ENCODE data around the gene DGKI.

DNA sequence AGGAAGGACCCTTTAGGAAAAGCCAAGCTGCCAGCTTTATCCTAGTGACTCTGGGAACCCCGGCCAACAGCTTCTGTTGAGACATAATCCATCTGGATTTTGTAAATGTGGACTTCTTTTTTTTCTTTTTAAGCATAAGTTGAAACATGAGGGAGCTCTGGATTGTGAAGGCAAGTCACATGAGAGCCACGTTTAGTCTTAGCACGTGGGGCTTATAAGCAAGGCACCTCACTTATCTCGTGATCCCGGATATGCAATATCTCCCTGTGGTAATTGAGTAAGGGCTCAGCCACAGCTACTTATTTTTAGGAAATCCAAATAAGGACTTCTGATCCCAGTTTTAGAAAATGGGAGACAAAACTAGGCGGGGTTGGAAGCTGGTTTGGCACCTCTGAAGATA lies 392.0 kb downstream of the DGKI start:
- TF ChIP-seq, protein P1, sequence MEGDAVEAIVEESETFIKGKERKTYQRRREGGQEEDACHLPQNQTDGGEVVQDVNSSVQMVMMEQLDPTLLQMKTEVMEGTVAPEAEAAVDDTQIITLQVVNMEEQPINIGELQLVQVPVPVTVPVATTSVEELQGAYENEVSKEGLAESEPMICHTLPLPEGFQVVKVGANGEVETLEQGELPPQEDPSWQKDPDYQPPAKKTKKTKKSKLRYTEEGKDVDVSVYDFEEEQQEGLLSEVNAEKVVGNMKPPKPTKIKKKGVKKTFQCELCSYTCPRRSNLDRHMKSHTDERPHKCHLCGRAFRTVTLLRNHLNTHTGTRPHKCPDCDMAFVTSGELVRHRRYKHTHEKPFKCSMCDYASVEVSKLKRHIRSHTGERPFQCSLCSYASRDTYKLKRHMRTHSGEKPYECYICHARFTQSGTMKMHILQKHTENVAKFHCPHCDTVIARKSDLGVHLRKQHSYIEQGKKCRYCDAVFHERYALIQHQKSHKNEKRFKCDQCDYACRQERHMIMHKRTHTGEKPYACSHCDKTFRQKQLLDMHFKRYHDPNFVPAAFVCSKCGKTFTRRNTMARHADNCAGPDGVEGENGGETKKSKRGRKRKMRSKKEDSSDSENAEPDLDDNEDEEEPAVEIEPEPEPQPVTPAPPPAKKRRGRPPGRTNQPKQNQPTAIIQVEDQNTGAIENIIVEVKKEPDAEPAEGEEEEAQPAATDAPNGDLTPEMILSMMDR (IDR thresholded peaks at IDR 0.05): no peak
- no peak for TF ChIP-seq EZH2 (IDR thresholded peaks at IDR 0.05)
- TF ChIP-seq EZH2phosphoT487 (IDR thresholded peaks at IDR 0.05): no peak

Measured in neural progenitor cell (in vitro differentiated cells).